HL-60 (cell line): ENCODE results near the gene KRTAP2-3.
"Not testable (repeated sequence)": the region's sequence is repeated elsewhere in the genome, so short reads cannot be mapped to it uniquely, and the experiment has no call there.

ENCODE experiments used
- DNase-seq, 2 experiments: peaks; one replicate each; pipeline ENCODE4 v3.0.0-alpha.2; 2010 to 2020; ENCODE audit warnings: low read depth in 1 of 2, low spot score in 1 of 2
- H3K27ac ChIP-seq: fragments of 250-450 bp; sonication (Bioruptor Pico); replicated peaks from 2 replicates; pipeline ENCODE4 v1.5.1; 2020; ENCODE audit warnings: mild to moderate bottlenecking, moderate library complexity
- H3K27me3 ChIP-seq: fragments of 250-450 bp; sonication (Bioruptor Pico); 2 replicates; pipeline ENCODE4 v1.5.1; 2021; ENCODE audit warnings: mild to moderate bottlenecking, moderate library complexity; ENCODE audit not compliant: insufficient read depth, poor library complexity, severe bottlenecking
- H3K4me3 ChIP-seq: replicated peaks from 2 replicates; pipeline ENCODE4 v1.5.1; 2011; ENCODE audit warnings: mild to moderate bottlenecking, control low read depth, low read length; ENCODE audit not compliant: insufficient read depth
- GABPA ChIP-seq: IDR thresholded peaks from 2 replicates; pipeline ENCODE4 v1.6.1; 2012; ENCODE audit warnings: low read depth
- POLR2AphosphoS5 ChIP-seq: IDR thresholded peaks from 2 replicates; pipeline ENCODE4 v1.6.1; 2012; ENCODE audit warnings: low read depth
- SPI1 ChIP-seq: IDR thresholded peaks from 2 replicates; pipeline ENCODE4 v1.6.1; 2012; ENCODE audit warnings: low read depth, mild to moderate bottlenecking, borderline replicate concordance
- TF ChIP-seq, protein P1 (sequence below): IDR thresholded peaks from 2 replicates; pipeline ENCODE4 v1.6.1; 2012; ENCODE audit warnings: low read depth; ENCODE audit not compliant: insufficient replicate concordance
- TF ChIP-seq, protein P2 (sequence below): IDR thresholded peaks from one replicate; pipeline ENCODE4 v1.5.1; 2011; ENCODE audit warnings: low read length, control low read depth, inconsistent platforms; ENCODE audit not compliant: insufficient read depth

KRTAP2-3 gene

DNA sequence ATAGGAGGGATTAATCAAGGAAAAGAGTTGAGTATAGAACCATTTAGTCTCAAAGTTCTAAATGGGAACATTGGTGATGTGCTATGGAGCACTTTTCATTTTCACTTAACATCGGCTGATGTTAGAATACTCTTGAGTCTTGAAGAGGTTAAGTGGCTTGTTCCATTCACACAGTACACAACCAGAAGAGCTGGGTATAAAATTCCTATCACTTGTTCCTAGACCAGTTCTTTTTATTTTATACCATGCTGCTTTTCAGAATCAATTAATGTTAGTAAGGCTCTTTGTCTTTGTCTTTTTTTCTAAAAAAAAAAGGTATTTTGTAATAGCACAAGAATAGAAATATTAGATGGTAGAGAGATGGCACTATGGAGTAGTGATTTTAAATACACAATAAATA lies 17.0 kb downstream of the KRTAP2-3 start:
- Histone ChIP-seq H3K27ac (no peak overlapping the region), H3K27me3 (no peaks in the 10 kb centered on the region), H3K4me3 (no peak overlapping the region)
- TF ChIP-seq GABPA (no peak), POLR2AphosphoS5 (no peak)
- no peak for DNase-seq

DNA sequence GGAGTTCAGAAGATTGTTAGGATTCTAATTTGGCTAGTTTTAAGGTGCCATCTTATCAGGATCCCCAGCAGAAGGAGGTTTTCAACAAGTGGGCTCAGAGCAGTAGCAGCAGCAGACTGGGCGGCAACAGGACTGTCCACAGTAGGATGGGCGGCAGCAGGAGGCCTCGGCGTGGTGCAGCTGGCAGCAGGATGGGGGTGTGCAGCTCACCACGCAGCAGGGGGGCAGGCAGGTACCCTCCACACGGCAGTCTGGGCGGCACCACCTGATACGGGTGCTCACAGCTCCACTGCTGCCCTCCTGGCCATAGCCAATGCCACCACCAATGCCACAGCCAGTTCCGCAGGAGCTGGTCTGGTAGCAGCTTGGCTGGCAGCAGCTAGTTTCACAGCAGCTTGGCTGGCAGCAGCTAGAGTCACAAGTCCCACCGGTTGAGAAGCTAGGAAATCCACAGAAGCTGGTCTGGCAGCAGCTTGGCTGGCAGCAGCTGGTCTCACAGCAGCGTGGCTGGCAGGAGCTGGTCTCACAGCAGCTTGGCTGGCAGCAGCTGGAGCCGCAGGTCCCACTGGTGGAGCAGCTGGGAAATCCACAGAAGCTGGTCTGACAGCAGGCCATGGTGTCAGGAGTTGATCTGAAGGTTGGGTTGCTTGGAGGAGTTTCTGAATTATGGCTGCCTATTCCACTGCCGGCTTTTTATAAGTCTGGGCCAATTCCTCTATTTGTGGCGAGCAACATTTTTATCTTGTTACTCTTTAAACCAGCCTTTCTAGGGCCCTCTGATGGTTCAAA lies 18.9 kb downstream of the KRTAP2-3 start, which contains the start of gene KRTAP1-1:
Gene KRTAP1-1, minus strand, starts transcription at position 668 of the 789 bp plus-strand sequence. Its CDS starts 53 bp downstream, at position 615.
- H3K27ac ChIP-seq, DNase-seq, H3K4me3 ChIP-seq, H3K27me3 ChIP-seq: not testable (repeated sequence)

DNA sequence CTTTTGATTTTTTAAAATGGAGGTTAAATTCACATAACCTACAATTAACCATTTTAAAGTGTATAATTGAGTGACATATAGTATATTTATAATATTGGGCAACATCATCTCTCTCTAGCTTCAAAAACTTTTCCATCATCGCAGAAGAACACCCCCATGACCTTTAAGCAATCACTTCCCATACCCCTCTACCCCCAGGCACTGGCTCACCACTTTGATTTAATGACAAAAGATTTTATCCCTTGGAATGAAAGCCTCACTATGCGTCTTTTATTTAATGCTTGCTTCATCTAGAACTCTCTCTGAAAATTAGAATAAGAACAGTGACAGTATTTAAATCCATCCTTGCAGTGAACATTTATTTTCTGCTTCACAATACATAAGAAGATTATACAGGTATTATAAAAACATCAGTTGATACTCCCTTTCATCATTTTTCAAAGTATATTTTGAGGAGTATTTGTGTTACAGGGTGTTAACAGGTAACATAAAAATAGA lies 22.0 kb downstream of the KRTAP2-3 start:
- Histone ChIP-seq H3K27ac (no peak overlapping the region), H3K27me3 (no peaks in the 10 kb centered on the region), H3K4me3 (no peak overlapping the region)
- no peak for TF ChIP-seq GABPA
- TF ChIP-seq, protein P1, sequence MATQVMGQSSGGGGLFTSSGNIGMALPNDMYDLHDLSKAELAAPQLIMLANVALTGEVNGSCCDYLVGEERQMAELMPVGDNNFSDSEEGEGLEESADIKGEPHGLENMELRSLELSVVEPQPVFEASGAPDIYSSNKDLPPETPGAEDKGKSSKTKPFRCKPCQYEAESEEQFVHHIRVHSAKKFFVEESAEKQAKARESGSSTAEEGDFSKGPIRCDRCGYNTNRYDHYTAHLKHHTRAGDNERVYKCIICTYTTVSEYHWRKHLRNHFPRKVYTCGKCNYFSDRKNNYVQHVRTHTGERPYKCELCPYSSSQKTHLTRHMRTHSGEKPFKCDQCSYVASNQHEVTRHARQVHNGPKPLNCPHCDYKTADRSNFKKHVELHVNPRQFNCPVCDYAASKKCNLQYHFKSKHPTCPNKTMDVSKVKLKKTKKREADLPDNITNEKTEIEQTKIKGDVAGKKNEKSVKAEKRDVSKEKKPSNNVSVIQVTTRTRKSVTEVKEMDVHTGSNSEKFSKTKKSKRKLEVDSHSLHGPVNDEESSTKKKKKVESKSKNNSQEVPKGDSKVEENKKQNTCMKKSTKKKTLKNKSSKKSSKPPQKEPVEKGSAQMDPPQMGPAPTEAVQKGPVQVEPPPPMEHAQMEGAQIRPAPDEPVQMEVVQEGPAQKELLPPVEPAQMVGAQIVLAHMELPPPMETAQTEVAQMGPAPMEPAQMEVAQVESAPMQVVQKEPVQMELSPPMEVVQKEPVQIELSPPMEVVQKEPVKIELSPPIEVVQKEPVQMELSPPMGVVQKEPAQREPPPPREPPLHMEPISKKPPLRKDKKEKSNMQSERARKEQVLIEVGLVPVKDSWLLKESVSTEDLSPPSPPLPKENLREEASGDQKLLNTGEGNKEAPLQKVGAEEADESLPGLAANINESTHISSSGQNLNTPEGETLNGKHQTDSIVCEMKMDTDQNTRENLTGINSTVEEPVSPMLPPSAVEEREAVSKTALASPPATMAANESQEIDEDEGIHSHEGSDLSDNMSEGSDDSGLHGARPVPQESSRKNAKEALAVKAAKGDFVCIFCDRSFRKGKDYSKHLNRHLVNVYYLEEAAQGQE = no peak
- TF ChIP-seq, protein P2, sequence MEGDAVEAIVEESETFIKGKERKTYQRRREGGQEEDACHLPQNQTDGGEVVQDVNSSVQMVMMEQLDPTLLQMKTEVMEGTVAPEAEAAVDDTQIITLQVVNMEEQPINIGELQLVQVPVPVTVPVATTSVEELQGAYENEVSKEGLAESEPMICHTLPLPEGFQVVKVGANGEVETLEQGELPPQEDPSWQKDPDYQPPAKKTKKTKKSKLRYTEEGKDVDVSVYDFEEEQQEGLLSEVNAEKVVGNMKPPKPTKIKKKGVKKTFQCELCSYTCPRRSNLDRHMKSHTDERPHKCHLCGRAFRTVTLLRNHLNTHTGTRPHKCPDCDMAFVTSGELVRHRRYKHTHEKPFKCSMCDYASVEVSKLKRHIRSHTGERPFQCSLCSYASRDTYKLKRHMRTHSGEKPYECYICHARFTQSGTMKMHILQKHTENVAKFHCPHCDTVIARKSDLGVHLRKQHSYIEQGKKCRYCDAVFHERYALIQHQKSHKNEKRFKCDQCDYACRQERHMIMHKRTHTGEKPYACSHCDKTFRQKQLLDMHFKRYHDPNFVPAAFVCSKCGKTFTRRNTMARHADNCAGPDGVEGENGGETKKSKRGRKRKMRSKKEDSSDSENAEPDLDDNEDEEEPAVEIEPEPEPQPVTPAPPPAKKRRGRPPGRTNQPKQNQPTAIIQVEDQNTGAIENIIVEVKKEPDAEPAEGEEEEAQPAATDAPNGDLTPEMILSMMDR = no peak
- no peak for TF ChIP-seq SPI1
- no peak for TF ChIP-seq POLR2AphosphoS5
- no peak for DNase-seq

DNA sequence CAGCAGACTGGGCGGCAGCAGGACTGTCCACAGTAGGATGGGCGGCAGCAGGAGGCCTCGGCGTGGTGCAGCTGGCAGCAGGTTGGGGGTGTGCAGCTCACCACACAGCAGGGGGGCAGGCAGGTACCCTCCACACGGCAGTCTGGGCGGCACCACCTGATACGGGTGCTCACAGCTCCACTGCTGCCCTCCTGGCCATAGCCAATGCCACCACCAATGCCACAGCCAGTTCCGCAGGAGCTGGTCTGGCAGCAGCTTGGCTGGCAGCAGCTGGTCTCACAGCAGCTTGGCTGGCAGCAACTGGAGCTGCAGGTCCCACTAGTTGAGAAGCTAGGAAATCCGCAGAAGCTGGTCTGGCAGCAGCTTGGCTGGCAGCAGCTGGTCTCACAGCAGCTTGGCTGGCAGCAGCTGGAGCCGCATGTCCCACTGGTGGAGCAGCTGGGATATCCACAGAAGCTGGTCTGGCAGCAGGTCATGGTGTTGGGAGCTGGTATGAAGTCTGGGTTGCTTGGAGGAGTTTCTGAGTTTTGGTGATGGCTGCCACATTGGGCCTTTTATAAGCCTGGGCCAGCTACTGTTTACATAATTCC lies 25.5 kb downstream of the KRTAP2-3 start, which contains the start of gene KRTAP1-3:
Gene KRTAP1-3, minus strand, starts transcription at position 529 of the 590 bp plus-strand sequence. Its CDS starts 53 bp downstream, at position 476.
- not testable (repeated sequence) for H3K27me3 ChIP-seq, H3K27ac ChIP-seq, DNase-seq, H3K4me3 ChIP-seq

DNA sequence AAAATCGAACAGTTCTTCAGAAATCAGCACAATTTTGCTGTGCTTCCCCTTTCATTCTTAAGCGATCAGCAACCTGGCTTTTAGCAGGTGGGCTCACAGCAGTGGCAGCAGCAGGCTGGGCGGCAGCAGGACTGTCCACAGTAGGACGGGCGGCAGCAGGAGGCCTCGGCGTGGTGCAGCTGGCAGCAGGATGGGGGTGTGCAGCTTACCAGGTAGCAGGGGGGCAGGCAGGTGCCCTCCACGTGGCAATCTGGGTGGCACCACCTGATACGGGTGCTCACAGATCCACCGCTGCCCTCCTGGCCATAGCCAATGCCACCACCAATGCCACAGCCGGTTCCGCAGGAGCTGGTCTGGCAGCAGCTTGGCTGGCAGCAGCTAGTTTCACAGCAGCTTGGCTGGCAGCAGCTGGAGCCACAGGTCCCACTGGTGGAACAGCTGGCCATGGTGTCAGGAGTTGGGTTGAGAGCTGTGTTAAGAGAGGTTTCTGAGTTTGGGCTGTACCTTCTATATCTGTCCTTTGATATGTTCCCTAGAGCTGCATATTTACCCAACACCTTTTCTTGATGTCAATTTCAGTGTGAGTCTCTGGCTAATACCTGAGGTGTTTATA lies 30.2 kb downstream of the KRTAP2-3 start, which contains the start of gene KRTAP1-4:
Gene KRTAP1-4, minus strand, starts transcription at position 563 of the 613 bp plus-strand sequence. Its CDS starts 117 bp downstream, at position 446.
- no peak for DNase-seq
- no peak within 1 kb of the TSS for H3K27ac ChIP-seq
- peaks cover 3% of the 10 kb centered on the region for H3K27me3 ChIP-seq
- TF ChIP-seq, protein P2 = no peak
- TF ChIP-seq, protein P1 = no peak
- H3K4me3 ChIP-seq = no peak within 1 kb of the TSS
